Measurements from ENCODE around the gene OTOR. TPM values are rescaled to one million over a fixed set of nuclear protein-coding genes. Genes with fewer than 3 reads are reported as not detected.

Gene OTOR, protein sequence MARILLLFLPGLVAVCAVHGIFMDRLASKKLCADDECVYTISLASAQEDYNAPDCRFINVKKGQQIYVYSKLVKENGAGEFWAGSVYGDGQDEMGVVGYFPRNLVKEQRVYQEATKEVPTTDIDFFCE
- not detected in 2 replicates for total RNA-seq (2014; rRNA removed; shearing (Covaris generic))

GRCh38 chr20:16748308-16748900 lies at the start of gene OTOR:
Gene OTOR (plus strand): TSS chr20:16748358. CDS start chr20:16748402, 44 bp downstream.
- no peak for DNase-seq (ENCODE audit: low spot score)

GRCh38 chr20:16699293-16699692 lies 48.9 kb upstream of the OTOR start:
- DNase-seq (ENCODE audit: low spot score): no peak

- peak; percentile 24 for DNase-seq (ENCODE audit: low spot score)
Measured at GRCh38 chr20:16701296-16701695, 46.9 kb upstream of the OTOR start.

- DNase-seq (ENCODE audit: low spot score): no peak
Measured at GRCh38 chr20:16703570-16703969, 44.6 kb upstream of the OTOR start.

- no peak for DNase-seq (ENCODE audit: low spot score)
Measured at GRCh38 chr20:16707674-16708073, 40.5 kb upstream of the OTOR start.

- no peak for DNase-seq (ENCODE audit: low spot score)
Measured at GRCh38 chr20:16708602-16709001, 39.6 kb upstream of the OTOR start.

- DNase-seq (ENCODE audit: low spot score): no peak
Measured at GRCh38 chr20:16709017-16709416, 39.1 kb upstream of the OTOR start.

DNA sequence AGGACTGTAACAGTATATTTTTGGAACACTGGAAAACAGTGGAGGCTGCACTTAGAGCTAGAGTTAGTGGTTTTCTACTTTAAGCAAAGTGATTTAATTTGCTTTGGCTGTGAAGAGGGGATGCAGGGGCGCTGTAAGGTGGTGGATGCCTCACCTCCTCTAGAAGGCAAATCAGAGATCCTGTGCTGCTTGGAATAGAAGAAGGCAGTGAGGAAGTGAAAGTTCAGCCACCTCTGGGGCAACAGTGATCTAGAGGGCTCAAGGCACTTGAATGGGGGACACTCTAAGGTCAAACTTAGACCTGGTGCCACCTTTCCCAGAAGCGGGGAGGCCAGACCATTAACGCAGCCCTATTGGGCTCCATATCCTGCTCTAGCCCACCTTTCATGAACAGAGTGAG lies 37.4 kb upstream of the OTOR start:
- no peak for DNase-seq (ENCODE audit: low spot score)

- no peak for DNase-seq (ENCODE audit: low spot score)
Measured at GRCh38 chr20:16711661-16712258, 36.4 kb upstream of the OTOR start.

GRCh38 chr20:16712511-16712947 lies 35.6 kb upstream of the OTOR start:
- DNase-seq (ENCODE audit: low spot score): no peak

DNA sequence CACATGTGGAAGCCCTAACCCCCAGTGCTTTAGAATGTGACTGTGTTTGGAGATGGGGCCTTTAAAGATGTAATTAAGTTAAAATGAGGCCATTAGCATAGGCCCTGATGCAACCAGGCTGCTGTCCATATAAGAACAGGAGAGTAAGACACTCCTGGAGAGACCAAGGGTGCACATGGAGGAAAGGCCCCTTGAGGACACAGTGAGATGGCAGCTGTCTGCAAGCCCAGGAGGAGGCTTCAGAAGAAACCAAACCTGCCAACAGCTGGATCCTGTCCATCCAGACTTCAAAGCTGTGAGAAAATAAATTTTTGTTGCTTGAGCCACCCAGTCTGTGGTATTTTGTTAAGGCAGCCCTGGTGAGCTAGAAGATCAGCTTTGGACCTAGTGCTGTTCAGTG lies 35.1 kb upstream of the OTOR start:
- DNase-seq (ENCODE audit: low spot score): no peak

- no peak for DNase-seq (ENCODE audit: low spot score)
Measured at GRCh38 chr20:16714242-16714641, 33.9 kb upstream of the OTOR start.

GRCh38 chr20:16714751-16715150 lies 33.4 kb upstream of the OTOR start:
- no peak for DNase-seq (ENCODE audit: low spot score)

GRCh38 chr20:16719421-16719820 lies 28.7 kb upstream of the OTOR start:
- DNase-seq (ENCODE audit: low spot score): no peak

DNA sequence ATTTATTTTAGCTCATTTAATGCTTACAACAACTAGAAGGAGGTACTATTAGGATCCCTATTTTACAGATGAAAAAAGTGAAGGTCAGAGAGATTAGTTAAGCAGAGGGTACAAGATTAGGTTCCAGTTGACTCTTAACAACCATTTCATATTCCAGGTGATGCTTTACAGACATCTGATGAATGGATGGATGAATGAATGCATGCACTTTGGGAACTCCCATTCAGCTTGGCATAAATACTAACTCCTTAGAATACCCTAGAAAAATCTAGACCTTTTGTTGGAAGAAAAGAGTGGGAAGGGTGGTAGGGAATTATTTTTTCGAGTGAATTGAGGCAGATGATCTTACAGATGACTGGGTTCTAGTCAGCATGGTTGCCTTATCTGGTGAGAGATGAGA lies 19.1 kb upstream of the OTOR start:
- no peak for DNase-seq (ENCODE audit: low spot score)

DNA sequence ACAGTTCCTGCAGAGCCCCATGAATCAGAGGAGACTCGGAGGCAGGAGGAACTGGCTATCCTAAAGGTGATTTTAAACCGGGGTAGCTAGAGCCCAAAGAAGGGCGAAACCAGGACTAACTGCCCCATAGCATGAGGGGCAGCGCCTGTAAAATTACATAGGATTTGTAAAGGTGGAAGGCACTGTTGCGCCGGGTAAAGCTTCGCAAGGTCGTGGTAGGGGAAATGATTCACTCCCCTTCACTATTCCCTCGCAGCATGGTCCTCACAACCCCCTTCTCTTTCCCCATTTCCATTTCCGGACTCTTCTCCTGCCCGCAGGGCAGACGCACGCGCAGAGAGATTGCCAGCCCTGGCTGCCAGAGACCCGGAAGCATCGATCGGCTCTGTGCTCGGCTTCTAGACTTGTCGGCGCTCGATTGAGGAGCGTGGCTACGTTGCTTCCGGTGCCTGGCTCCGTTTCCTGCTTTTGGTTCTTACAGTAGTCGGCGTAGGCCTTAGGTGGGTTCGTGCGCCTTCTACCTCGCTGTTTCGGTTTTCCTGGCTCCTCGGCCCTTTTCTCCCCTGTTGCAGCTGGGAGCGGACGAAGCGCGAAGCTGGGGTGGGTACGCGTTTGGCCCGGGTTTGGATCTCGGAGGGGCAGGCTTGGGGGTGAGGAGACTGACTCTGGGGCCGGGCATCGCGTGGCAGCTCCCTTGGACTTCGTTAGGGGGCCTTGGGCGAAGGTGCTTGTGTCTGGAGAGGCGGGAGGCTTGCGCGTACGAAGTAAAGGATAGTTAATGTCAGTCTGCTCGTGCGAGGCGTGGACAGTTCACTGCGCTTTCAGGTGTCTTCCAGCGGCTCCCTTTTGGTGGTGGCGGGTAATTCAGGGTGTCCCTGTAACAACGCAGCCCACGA lies 18.3 kb upstream of the OTOR start, which contains the start of gene SNRPB2:
Gene SNRPB2 (plus strand): TSS at position 462 of the 896 bp plus-strand sequence. CDS start 1,677 bp downstream, outside the sequence.
- DNase-seq (ENCODE audit: low spot score): peak; percentile 95

GRCh38 chr20:16732506-16733152 lies 15.5 kb upstream of the OTOR start:
- DNase-seq (ENCODE audit: low spot score): no peak

- DNase-seq (ENCODE audit: low spot score): no peak
Measured at GRCh38 chr20:16740365-16741072, 7.6 kb upstream of the OTOR start.

DNA sequence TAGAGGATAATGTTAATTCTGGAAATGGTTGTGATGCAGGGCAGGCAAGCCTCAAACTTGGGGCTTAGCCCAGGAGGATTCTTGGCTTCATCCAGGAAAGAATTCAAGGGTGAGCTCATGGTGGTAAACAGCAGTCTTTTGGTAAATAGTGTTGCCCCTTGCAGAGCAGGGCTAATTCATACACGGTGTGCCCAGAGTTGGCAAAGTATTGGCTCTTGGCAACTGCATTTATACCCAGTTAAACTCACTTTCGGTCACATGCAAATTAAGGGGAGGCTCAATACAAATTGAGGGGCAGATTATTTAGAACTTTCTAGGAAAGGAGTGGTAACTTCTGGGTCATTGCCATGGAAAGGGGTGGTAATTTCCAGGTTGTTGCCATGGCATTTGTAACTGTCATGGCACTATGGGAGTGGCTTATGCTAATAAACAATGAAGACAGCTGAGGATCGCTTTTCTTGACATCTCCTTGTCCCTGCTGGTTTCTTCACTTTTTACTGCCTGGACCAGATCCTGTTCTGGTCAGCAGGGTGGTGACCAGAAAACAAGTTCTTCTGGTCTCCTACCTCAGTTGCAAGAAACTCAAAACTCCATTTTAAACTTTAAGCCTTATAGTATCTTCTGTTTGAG lies 3.9 kb upstream of the OTOR start:
- DNase-seq (ENCODE audit: low spot score): no peak

DNA sequence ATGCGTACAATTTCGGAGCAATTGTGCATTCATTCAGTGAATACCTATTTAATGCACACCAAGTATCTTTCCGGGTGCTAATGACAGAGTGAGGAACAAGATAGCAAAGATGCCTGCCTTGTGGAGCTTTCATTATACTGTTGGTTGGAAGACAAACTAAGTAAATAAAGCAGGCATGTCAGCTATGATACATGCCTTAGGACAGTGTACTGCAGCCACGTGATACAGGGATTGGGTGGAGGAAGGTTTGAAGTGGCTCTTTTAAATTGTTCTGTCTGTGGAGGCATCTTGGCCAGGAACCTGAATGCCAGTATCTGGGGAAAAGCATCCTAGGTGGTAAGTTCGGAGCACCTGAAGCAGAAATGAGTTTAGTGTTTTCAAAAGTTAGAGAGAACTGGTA lies 3.0 kb upstream of the OTOR start:
- no peak for DNase-seq (ENCODE audit: low spot score)
